Neural progenitor cell (in vitro differentiated cells): ENCODE results near the gene CLDN9.

Source experiments
- CTCF ChIP-seq: fragments of 200-600 bp; sonication (generic); IDR thresholded peaks from 2 replicates; pipeline ENCODE4 v1.5.1; 2017; ENCODE audit warnings: antibody characterized with exemption, mild to moderate bottlenecking
- EZH2 ChIP-seq: fragments of 200-600 bp; sonication (generic); IDR thresholded peaks from 2 replicates; pipeline ENCODE4 v1.6.1; 2017; ENCODE audit warnings: antibody characterized with exemption, mild to moderate bottlenecking, moderate library complexity
- EZH2phosphoT487 ChIP-seq: fragments of 200-600 bp; sonication (generic); IDR thresholded peaks from 2 replicates; pipeline ENCODE4 v1.6.1; 2017; ENCODE audit warnings: antibody characterized with exemption

- TF ChIP-seq CTCF (no peak), EZH2 (no peak), EZH2phosphoT487 (no peak)
These were observed 42.2 kb upstream of the CLDN9 start for GRCh38 chr16:2970563-2970962.
